ENCODE measurements around the gene CYBC1.

Gene CYBC1

GRCh38 chr17:82494236-82495055 is 43.9 kb upstream of the CYBC1 start (continued):
- no peak for TF ChIP-seq ZNF280D (tag by site-specific recombination; IDR thresholded peaks at IDR 0.05)
- TF ChIP-seq ZBTB7A (tag by site-specific recombination; IDR thresholded peaks at IDR 0.05; ENCODE audit: low read depth) = peak; percentile 43
- TF ChIP-seq GLI4 (tag by site-specific recombination; IDR thresholded peaks at IDR 0.05) = peak; percentile 74; the same call in 1 of the 2 replicates
- peak; percentile 97 for TF ChIP-seq KLF17 (tag by site-specific recombination; IDR thresholded peaks at IDR 0.05)
- TF ChIP-seq ZNF266 (tag by site-specific recombination; IDR thresholded peaks at IDR 0.05; ENCODE audit: low read depth) = 0 out of 2 replicates have a peak, but pooled peaks have one; percentile 1
- TF ChIP-seq INSM2 (tag by site-specific recombination; IDR thresholded peaks at IDR 0.05) = peak; percentile 72
- TF ChIP-seq ZNF391 (tag by site-specific recombination; IDR thresholded peaks at IDR 0.05; ENCODE audit: borderline replicate concordance, low read depth) = peak; percentile 96; the same call in 1 of the 2 replicates
- TF ChIP-seq ZNF48 (tag by site-specific recombination; IDR thresholded peaks at IDR 0.05) = no peak
- TF ChIP-seq ZNF140 (tag by site-specific recombination; IDR thresholded peaks at IDR 0.05) = no peak
- TF ChIP-seq ZNF501 (tag by site-specific recombination; IDR thresholded peaks at IDR 0.05) = peak; percentile 84; the same call in 1 of the 2 replicates
- TF ChIP-seq ZNF132 (tag by site-specific recombination; IDR thresholded peaks at IDR 0.05; ENCODE audit: borderline replicate concordance) = no peak
- no peak for TF ChIP-seq ZNF488 (tag by site-specific recombination; IDR thresholded peaks at IDR 0.05)
- TF ChIP-seq ZFP3 (tag by site-specific recombination; IDR thresholded peaks at IDR 0.05; ENCODE audit: low read depth) = no peak; the same call in 1 of the 2 replicates
- TF ChIP-seq ZNF707 (tag by site-specific recombination; IDR thresholded peaks at IDR 0.05) = no peak
- no peak for TF ChIP-seq ZNF37A (tag by site-specific recombination; IDR thresholded peaks at IDR 0.05)
- peak; percentile 100 for TF ChIP-seq CTCF (tag by site-specific recombination; IDR thresholded peaks at IDR 0.05)
- no peak for TF ChIP-seq ZNF747 (tag by site-specific recombination; IDR thresholded peaks at IDR 0.05)
- TF ChIP-seq ZNF585B (tag by site-specific recombination; IDR thresholded peaks at IDR 0.05) = no peak
- peak; percentile 91 for TF ChIP-seq ZNF639 (tag by site-specific recombination; IDR thresholded peaks at IDR 0.05)
- TF ChIP-seq ZNF623 (tag by site-specific recombination; IDR thresholded peaks at IDR 0.05) = peak; percentile 23
- TF ChIP-seq PRDM1 (tag by site-specific recombination; IDR thresholded peaks at IDR 0.05) = no peak
- peak; percentile 94 for TF ChIP-seq KLF16 (tag by site-specific recombination; IDR thresholded peaks at IDR 0.05)
- TF ChIP-seq ZSCAN23 (tag by site-specific recombination; IDR thresholded peaks at IDR 0.05) = peak; percentile 87; the same call in 1 of the 2 replicates
- TF ChIP-seq ZNF23 (tag by site-specific recombination; IDR thresholded peaks at IDR 0.05; ENCODE audit: borderline replicate concordance) = no peak
